Activated effector memory CD4-positive, alpha-beta T cell treated with anti-CD3 and anti-CD28 coated beads, Interleukin-2, amount 50 U/mL, for 16 hours (primary cell): Measurements from ENCODE around the gene S100A8.

Experiments
- DNase-seq: peaks from one replicate; pipeline ENCODE4 v3.0.0-alpha.2; 2020

The S100A8 gene

GRCh38 chr1:153389973-153390879 lies 647 bp downstream of the S100A8 start:
- no peak for DNase-seq

DNA sequence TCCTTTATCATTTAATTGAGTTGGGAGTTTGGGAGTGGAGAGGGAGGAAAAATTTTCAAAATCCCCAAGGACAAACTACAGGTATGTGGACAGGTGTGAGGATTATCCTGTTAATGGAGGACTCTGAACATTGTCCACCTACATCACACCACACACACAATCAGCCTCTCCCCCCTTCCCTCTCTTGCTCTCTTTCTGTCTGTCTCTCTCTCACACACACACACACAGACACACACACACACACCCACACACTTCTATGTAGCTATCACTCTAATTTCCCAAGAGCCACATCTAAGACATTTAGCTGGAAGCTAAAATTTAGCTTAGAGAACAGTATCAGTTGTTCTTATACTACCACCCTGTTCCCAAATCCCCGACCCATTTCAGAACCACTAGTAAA lies 1.5 kb downstream of the S100A8 start:
- no peak for DNase-seq

- DNase-seq, result no peak
Observed at GRCh38 chr1:153387785-153388184, 3.1 kb downstream of the S100A8 start.

DNA sequence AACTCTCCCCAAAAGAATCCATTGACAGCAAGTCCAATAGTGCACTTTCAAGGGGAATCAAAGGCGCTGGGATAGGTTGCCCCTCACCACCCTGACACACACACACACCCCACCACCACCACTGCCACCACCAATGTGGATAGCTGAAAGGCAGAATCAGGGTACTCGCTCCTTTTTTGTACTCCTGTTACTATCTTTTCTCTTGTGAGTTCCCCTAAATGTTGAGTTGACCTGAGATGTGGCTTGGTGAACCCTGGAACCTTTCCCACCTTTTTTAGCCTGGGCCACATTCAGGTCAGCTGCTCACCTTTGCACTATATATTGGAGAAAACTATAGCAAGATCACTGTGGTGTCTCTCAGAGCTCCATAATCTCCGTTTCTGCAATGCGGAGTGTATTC lies 3.9 kb downstream of the S100A8 start:
- no peak for DNase-seq

DNA sequence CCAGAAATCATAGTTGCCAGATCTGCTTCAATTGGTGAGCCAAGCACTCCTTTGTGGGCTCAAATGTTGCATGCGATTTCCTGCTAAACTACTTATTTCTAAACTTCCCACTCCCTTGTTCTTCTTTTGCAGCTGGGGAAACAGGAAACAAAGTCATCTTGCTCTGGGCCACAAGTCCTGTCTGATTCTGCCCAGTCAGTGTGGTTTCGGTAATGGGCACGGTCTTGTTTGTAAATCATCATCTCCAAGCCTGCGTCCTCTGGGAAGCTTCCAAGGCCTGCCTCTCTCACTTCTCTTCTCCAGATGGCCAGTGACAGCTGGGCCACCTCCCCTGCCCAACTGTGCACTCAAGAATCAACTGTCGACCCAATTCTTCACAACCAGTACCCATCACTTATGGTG lies 4.4 kb downstream of the S100A8 start:
- DNase-seq, result no peak

- no peak for DNase-seq
Observed at GRCh38 chr1:153384958-153385580, 5.8 kb downstream of the S100A8 start.

DNA sequence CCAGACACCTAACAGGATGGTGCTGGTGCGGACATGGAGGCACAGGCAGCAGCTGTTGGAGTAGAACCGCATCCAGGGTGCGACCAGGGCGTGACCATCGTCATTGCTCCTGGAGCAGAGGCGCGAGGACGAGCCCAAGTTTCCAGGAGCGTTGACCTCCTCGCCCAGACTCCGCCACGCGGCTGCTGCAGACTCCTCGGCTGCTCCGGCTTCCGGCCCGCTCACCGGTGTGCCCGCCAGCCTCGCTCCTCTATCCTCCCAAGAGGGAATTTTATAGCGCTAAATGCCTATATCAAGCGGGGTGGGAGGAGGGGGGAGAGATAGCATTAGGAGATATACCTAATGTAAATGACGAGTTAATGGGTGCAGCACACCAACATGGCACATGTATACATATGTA lies 10.2 kb downstream of the S100A8 start:
- DNase-seq, result no peak

DNA sequence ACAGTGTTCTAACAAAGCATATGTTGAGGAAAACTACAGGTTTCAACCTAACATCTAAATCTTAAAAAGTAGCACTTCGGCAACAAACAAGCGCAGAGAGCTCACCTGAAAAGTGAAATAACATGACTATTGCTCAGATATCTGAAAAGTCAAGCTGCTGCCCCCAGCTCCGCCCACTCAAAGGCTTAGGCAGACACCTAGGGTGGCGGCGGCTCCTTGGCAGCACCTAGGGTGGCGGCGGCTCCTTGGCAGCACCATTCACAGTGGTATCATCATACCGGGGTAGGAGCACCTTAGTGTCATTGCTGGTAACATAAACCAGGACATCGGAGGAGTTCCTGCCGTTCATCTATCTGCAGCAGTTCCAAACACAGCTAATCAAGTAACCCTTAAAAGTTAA lies 11.3 kb downstream of the S100A8 start:
- no peak for DNase-seq

GRCh38 chr1:153375511-153375910 lies 15.4 kb downstream of the S100A8 start, which contains the start of gene S100A12:
Gene S100A12, minus strand, starts transcription at chr1:153375621. Its CDS starts 1,029 bp downstream, at chr1:153374592.
- DNase-seq, result no peak

DNA sequence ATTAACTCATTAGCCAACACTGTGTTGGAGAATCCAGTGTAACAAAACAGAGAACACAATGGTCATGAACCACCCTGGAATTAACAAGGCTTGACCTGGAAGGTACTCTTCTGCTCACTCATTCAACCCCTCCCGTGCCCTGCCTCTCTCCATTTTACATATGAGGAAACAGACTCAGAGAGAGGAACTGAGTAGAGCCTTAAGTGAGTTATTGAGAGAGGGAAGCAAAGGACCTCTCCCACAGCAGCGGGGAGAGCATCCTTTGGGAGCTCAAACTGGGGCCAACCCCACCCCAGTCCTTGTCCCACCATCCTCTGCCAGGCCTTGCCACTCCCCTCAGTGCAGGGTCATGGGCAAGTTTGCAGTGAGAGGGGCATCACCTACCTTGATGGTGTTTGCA lies 16.8 kb downstream of the S100A8 start:
- DNase-seq, result no peak

DNA sequence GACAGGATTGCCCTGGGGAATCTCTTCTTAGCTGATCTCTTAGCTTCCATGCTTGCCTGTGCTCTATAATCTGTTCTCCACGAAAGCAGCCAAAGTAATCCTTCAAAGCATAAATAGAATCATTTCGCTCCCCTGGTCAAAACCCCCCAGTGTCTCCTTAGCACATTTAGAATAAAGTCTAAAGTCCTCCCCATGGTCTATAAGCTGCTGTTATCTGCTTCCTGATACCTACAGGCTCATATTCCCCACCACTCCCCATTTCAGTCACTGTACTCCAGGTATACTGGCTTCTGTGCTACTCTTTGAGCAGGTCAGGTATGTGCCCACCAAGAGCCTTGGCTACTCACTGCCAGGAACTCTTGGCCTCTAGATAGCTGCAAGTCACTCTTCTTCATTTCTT lies 18.3 kb downstream of the S100A8 start:
- DNase-seq, result no peak

DNA sequence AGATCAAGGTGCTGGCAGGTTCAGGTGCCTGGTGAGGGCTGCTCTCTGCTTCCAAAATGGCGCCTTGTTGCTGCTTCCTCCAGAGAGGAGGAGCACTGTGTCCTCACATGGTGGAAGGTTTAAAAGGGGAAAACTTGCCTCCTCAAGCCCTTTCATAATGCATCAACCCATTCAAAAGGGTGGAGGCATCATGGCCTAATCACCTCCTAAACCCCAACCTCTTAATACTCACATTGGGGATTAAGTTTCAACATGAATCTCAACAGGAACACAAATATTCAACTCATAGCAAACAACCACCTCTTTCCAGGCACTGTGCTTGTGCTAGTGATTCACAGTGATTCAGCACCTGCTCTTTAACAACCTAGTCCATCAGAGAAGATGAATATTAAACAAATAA lies 19.6 kb downstream of the S100A8 start:
- no peak for DNase-seq

DNA sequence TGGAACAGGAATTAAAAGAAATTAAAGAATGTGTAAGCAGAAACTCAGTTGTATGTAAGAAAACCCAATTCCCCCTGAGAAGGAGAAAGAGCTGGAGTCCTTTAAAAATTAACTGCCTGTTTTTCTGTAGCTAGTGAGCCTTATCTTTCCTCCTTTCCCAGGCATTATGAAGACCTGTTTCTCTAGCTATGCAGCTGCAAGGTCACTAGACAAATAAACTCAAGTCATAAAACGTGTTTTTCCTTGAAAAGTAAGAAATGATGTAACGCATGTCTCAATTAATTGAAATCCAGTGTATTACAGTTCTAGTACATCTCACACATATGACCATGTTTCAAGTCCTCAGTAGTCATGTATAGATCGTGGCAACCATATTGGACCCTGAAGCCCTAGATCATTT lies 20.7 kb downstream of the S100A8 start:
- no peak for DNase-seq

- no peak for DNase-seq
Observed at GRCh38 chr1:153368495-153368894, 22.4 kb downstream of the S100A8 start.

- no peak for DNase-seq
Observed at GRCh38 chr1:153367090-153367489, 23.8 kb downstream of the S100A8 start.

DNA sequence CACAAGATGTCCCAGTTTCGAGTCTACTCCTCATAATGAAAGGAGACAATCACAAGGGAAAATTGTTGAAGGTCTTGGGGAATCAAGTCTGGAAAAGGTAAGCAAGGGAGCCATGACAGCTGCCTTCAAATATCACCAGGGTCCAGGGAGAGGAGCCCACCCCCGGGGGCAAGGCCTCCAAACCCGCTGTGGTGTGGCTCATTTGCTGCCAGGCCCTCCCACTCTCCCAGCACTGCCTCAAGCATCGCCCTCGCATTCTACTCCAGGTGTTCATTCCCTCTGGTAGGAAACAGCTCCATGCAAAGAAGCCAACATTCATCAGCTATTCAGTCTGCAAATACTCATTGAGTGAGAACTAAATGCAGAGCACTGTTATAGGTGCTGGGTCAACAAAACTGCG lies 24.6 kb downstream of the S100A8 start:
- DNase-seq, result no peak

DNA sequence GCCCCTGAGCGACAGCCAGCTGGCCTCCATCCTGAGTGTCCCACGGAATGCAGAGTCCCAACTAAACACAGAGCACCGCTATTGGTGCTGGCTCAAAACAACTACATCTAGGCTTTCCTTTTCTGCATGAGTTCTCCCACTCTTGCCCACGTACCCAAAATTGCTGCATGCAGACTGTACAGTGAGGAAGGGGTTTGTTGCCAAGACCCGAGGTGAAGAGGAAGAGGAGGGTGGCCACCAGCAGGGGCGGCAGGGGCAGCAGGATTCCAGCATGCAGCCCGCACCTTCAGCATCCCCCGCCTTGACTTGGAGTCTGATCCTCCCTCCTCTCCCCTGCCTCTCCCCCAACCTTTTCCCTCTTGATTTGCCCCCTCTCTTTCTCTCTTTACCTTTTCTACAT lies 25.2 kb downstream of the S100A8 start:
- DNase-seq, result no peak

DNA sequence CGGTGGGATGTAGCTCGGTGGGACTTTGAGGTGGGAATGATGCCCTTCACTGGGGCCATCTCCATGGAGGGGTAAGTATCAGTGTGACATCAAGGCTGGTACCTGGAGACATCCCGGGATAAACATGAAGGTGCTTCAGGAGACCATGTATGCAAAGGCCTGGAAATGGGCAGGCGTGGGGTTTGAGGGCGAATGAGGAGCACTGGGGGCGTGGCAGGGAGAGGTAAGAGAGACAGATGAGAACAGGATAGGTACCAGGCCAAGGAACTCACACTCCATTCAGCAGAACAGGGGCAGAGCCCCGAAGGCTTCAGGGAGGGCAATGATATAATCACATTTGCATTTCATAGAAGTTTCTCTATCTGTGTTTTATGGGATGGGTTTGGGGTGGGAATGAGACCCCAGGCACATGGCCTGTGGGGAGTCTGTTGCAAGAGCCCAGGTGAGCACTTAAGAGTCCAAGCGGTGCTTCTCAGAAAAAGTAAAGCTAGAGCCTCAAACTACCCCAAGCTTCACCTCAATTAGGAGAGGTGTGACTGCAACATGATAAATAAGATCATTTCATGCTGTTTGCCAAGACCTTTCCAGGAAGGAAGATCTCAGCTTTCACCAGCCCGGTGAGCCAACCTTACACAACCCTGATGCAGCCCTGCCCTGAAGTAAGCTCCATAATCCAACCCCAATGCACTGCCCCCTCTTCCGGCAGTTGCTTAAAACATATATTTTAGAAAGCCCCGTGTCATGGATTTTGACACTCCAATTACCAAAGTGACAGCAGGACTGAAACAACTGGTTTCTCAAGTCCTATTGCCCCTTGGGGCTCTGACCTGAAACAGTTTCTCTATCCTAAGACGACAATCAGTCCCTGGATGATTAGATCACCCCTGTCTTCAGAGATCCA lies 25.9 kb downstream of the S100A8 start:
- DNase-seq, result no peak

DNA sequence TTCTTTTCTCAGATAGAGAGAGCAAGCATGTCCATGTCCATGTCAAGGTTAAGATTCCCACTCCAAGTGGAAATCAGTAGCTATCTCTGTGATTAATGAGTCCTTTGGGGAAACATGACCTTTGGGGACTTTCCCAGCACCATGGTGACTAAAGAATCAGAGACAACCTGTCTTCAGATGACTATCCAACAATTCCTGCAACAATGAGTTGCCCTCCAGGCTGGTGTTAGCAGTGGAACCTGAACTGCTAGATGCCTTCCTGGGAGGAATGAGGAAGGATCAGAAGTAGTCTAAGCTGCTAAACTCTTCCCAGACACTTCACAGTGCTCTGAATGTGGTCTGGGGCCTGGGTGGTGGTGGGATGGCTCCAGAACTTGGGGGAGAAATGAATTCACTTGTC lies 26.7 kb downstream of the S100A8 start:
- no peak for DNase-seq

GRCh38 chr1:153363641-153364040 lies 27.2 kb downstream of the S100A8 start:
- no peak for DNase-seq

DNA sequence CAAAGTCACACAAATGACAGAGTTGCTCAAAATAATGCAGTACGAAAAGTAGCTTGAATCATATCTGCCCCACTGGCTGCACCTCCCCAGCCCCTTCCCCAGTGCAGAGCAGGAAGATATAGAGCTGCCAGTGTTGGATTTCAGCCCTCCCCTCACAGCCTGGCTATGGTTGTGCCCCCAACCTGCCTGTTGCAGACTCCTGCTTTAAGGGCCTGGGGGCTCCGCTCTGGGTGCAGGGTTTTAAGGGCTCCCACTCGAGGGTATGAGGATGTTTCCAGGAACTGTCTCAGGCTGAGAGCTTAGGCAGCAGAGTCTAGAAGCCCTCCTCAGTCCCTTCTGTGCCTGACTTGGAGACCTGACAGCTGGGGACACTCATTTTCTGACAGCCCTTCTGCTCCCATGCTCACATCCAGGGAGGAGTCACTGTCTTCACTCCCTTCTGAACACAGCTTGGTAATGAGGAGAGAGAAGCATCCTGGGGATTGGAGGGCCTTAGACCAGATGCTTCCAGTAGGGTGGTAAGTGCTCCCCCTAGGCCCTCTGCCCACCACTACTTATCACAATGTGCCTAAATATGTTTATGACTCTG lies 28.6 kb downstream of the S100A8 start:
- DNase-seq, result no peak

- no peak for DNase-seq
Observed at GRCh38 chr1:153361480-153362109, 29.3 kb downstream of the S100A8 start.
